Spinal cord (tissue), 10 donors: Measurements from ENCODE around the gene GNAZ. TPM values are rescaled to one million over a fixed set of nuclear protein-coding genes. Genes with fewer than 3 reads are reported as not detected.

Source experiments
- DNase-seq, 6 donors: peaks; one replicate each; pipeline versions ENCODE4 v3.0.0 to v3.0.0-alpha.2; 2013 to 2015; ENCODE audit warnings: low spot score in 6 of 6, low read depth in 4 of 6
- H3K27ac ChIP-seq: one replicate; pipeline ENCODE4 v1.5.1; 2013; ENCODE audit warnings: low read depth, low read length, control low read depth
- H3K27me3 ChIP-seq: one replicate; pipeline ENCODE4 v1.6.1; 2013; ENCODE audit warnings: low read length; ENCODE audit not compliant: control insufficient read depth, insufficient read depth
- H3K36me3 ChIP-seq: one replicate; pipeline ENCODE4 v1.6.1; 2013; ENCODE audit warnings: low read length; ENCODE audit not compliant: control insufficient read depth, insufficient read depth
- H3K4me1 ChIP-seq: one replicate; pipeline ENCODE4 v1.6.1; 2013; ENCODE audit warnings: low read length; ENCODE audit not compliant: control insufficient read depth, insufficient read depth
- H3K4me3 ChIP-seq: one replicate; pipeline ENCODE4 v1.5.1; 2013; ENCODE audit warnings: low read depth, low read length, control low read depth
- H3K9me3 ChIP-seq: one replicate; pipeline ENCODE4 v1.6.1; 2013; ENCODE audit warnings: low read length; ENCODE audit not compliant: control insufficient read depth, insufficient read depth
- WGBS: methylation state at CpG from one replicate; pipeline ENCODE4 v1.1.5; 2013; ENCODE audit warnings: missing lambda C conversion rate; ENCODE audit not compliant: insufficient coverage; 5-methylcytosine and 5-hydroxymethylcytosine counted together
- polyA plus RNA-seq, 2 donors: library from polyadenylated mRNA; unstranded; fragments of 120-200 nt; gene quantifications; one replicate each; pipeline ENCODE4 v1.2.1, GENCODE V29; 2013; ENCODE audit not compliant: insufficient read length in 2 of 2
- total RNA-seq, 2 donors: library from RNA; depleted of rRNA in 1 of 2; stranded (reverse); fragments of 120-200 nt in 1 of 2; fragments of >200 nt in 1 of 2; gene quantifications; one replicate each; pipeline versions ENCODE4 v1.2.3 to v1.2.4, GENCODE V29; 2013 to 2014
- donor health status: healthy.

Gene GNAZ
- total and polyA plus RNA-seq, 4 donors, result 33.3 to 77.9 (median 59.0) TPM

DNA sequence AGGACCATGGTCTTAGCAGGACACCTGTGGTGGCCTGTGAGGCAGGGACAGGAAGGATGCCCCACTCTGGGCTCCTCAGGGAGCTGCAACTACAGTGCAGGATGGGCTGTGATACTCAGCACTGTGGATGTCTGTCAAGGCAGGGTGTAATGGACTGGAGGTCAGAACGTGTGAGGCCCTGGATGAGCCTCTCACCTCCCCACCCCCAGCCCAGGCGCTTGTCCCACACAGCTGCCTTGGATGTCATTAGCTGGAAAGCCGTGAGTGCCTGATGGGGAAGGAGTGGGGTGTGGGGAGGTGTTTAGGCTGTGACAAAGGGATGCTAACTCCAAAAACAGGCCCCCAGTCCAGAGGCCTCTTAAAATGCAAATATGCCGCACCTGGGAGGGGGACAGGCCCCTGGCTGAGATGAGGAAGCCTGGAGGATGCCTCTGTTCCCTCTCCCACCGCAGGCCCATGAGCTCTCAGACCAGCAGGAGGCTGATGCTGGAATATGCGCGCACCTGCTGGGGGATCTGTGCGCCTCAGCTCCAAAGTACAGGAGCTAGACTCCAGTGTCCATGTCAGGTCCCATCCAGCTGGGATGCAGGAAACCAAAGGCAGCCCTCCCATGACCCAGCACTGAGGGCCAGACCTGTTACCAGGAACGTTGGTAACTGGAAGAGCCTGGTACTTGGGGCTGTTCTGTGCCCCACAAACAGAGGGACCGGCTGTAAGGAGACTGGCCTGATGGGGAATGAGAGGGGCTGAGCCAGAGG lies 46.4 kb downstream of the GNAZ start:
- H3K27ac ChIP-seq, result no peak overlapping the region
- no peak overlapping the region for H3K4me3 ChIP-seq
- DNase-seq, result no peak
- no peaks in the 10 kb centered on the region for H3K27me3 ChIP-seq
- 66% methylated on average over 7 of the region's 10 CpGs for WGBS
- H3K36me3 ChIP-seq, result peaks cover 79% of the 10 kb centered on the region
- H3K4me1 ChIP-seq, result peaks cover 70% of the 10 kb centered on the region
- H3K9me3 ChIP-seq, result no peaks in the 10 kb centered on the region

DNA sequence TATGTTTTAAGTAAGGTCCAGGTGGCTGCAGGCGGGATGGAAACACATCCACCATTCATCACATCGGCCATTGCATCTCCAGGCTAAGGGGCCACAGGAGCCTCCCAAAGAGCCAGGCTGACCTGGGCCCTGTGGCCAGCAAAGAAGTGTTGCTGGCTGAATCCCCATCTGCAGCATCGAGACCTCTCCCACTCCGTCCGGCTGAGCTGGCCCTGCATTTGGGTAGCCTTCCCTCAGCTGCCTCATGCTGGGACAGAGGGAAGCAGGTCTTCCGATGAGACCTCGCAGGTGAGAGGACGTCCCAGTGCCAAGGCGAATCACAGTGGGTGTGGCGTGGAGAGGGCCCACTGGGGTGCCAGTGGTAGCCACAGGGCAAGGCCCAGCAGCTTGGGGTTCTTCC lies 47.0 kb downstream of the GNAZ start:
- H3K9me3 ChIP-seq, result no peaks in the 10 kb centered on the region
- H3K27ac ChIP-seq, result no peak overlapping the region
- DNase-seq, result no peak
- H3K4me1 ChIP-seq, result peaks cover 66% of the 10 kb centered on the region
- no peak overlapping the region for H3K4me3 ChIP-seq
- WGBS, result 96% methylated on average over 10 of the region's 10 CpGs
- H3K36me3 ChIP-seq, result peaks cover 75% of the 10 kb centered on the region
- no peaks in the 10 kb centered on the region for H3K27me3 ChIP-seq

DNA sequence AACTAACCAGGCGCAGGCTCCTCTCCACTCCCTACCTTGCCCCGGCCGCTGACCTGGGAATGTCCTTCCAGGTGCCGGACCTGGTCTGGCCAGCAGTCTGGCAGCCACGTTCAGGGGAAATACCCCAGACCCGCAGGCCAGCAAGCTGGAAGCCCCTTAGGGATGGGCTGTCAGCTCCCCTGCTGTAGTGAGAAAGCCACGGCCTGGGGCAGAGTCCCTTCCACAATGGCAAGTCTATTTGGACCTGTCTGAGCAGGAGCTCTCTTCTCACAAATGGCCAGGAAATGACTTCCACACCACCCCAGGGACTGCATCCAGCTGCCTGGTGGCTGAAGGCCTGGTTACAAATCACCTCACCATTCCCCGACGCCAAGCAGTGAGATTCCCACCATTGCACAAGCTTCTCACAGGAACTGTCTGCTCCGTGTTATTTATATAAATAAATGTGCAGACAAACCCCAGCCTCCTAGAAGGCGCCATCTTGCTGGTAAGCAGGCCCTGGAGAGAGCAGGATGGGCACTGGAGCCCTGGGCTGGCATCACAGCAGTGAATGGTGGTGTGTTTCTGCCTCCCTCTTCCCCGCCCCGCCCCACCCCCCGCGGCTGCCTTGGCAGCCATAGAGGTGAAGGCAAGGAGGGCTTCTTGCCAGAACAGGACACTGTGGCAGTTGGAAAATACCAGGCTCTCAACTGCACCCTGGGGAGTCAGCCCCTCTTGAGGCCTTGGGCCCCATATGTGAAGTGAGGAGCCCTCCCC lies 47.8 kb downstream of the GNAZ start:
- Histone ChIP-seq H3K36me3 (peaks cover 75% of the 10 kb centered on the region), H3K27ac (no peak overlapping the region), H3K27me3 (no peaks in the 10 kb centered on the region), H3K4me1 (peaks cover 61% of the 10 kb centered on the region), H3K9me3 (no peaks in the 10 kb centered on the region), H3K4me3 (no peak overlapping the region)
- DNase-seq, result peak in 1 of 6 donors; percentile 54
- 67% methylated on average over 8 of the region's 15 CpGs for WGBS

DNA sequence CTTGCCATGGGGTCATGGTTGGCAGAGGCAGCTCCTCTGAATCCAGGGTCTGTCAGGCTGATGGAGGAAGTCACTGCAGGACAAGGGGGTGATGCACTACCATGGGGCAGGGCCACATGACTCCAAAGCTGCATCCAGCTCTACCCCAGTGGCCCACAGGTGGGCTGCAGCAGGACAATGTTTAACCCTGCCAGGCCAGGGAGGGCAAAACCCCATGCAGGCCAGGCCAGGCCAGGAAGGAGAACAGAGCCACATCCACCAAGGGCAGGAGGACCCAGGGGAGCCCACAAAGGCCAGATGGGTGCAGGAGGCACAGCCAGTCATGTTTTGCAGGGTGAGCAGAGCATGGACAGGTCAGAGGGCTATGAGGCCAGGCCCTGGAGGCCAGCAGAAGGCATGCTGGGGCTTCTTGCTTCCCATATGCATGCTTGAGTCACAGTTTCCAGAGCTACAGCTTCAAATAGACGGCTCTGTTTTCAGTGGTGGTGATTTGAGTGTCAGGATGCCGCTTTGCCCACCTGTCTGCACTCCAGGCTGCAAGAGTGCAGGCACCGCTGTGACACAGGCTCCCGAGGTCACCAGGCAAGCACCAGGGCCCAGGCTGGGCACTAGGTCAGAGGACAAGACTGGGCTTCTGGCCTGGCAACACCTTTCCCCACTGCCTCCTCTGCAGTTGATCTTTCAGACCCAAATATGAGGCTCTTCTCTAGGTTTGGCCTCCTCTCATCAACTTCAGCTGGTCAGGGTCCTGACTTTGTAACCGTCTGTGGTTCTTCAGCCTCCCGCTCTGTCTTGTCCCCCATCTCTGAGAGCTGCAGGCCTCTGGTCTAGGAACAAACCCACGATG lies 48.6 kb downstream of the GNAZ start:
- no peak overlapping the region for H3K4me3 ChIP-seq
- no peaks in the 10 kb centered on the region for H3K9me3 ChIP-seq
- H3K36me3 ChIP-seq, result peaks cover 77% of the 10 kb centered on the region
- DNase-seq, result no peak
- 91% methylated on average over 7 of the region's 7 CpGs for WGBS
- no peaks in the 10 kb centered on the region for H3K27me3 ChIP-seq
- H3K4me1 ChIP-seq, result peaks cover 53% of the 10 kb centered on the region
- no peak overlapping the region for H3K27ac ChIP-seq

DNA sequence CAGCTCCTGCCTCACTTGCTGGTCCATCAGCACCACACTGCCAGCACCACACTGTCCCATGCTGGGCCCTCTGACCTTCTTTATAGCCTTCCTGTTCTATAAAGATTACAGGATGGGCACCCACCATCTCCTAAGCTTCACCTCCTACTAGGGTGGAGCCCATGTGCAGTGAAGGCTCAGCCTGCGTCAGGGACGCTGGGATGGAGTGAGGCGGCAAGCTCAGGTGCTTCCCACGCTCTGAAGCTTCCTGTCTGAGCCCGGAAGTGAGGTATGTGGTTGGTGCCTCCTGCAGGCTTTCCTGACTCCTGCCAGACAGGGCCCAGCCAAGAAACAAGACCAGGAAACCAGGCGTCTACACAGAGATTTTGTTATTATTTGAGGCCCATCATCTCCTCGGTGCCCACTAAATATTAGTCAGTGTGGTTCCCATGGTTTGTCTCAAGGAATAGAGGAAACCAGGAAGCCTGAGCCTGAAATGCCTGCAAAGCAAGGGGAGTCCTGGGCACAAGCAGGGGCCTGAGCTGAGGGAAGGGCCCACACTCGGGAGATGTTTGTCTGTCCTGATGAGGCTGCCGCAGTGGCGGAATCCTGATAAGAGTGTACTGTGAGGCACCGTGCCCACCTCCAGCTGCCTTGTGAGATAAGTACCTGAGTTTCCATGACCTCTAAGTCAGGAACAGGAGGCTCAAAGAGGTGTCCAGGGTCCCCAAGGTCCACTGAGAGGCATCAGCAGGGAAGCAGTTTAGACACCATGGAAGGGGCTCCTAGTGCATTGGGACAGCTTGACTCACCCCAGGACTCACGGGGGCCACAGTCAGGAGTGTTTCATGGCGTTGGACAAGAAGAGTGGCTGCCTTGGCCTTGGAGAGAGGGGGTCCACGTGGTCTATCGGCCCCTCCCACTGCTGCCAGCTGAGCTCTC lies 49.4 kb downstream of the GNAZ start:
- peaks cover 49% of the 10 kb centered on the region for H3K4me1 ChIP-seq
- no peak overlapping the region for H3K27ac ChIP-seq
- no peak for DNase-seq
- no peak overlapping the region for H3K4me3 ChIP-seq
- WGBS, result 89% methylated on average over 13 of the region's 15 CpGs
- no peaks in the 10 kb centered on the region for H3K9me3 ChIP-seq
- H3K27me3 ChIP-seq, result no peaks in the 10 kb centered on the region
- H3K36me3 ChIP-seq, result peaks cover 73% of the 10 kb centered on the region

DNA sequence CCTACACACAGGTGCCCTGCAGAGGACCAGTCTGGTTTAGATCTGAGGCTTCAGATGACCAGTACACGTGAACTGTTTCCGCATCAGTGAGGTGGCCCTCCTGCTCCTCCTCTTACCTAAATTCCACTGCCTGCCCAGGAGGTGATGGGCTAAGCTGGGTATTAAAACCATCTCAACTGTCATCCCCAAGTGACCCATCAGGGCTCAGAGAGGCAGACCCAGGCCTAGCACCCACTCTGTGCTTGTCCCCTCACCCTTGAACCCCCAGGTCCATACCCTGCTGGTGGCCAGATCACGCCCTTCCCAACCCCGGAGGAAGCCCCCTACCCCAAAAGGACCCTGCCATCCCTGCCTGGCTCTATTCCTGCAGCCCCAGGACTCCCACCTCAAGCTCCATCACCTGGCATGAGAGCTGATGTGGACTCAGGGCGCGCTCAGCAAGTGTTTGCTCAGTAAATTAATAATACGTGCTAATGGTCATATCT lies 50.1 kb downstream of the GNAZ start:
- Histone ChIP-seq H3K27ac (no peak overlapping the region), H3K36me3 (peaks cover 73% of the 10 kb centered on the region), H3K4me3 (no peak overlapping the region), H3K27me3 (no peaks in the 10 kb centered on the region), H3K9me3 (no peaks in the 10 kb centered on the region), H3K4me1 (peaks cover 45% of the 10 kb centered on the region)
- no peak for DNase-seq
- WGBS, result 100% methylated on average over 4 of the region's 7 CpGs

DNA sequence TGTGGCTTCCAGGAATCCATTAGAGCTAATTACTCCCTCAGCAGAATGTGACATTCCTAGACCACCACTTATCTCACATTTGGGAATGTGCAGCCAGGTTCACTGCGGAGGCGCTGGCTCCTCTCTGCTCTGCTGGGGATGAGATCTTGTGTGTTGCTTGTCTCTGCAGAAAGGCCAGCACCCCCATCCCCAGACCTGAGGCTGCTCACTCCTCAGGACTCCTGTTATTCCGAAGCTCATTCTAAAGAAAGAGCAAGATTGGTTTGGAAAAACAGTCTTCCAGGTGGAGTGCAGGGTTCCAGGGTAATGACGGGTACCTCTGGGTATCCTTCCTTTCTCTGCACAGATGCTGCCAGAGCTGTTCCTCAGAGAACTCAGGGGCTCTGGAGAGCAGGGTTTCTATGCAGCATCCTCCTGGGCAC lies 50.7 kb downstream of the GNAZ start:
- Histone ChIP-seq H3K27ac (no peak overlapping the region), H3K4me1 (peaks cover 39% of the 10 kb centered on the region), H3K36me3 (peaks cover 72% of the 10 kb centered on the region), H3K27me3 (no peaks in the 10 kb centered on the region), H3K9me3 (no peaks in the 10 kb centered on the region), H3K4me3 (no peak overlapping the region)
- DNase-seq, result peak in 1 of 6 donors; percentile 28
- WGBS, result 92% methylated on average over 1 of the region's 4 CpGs

DNA sequence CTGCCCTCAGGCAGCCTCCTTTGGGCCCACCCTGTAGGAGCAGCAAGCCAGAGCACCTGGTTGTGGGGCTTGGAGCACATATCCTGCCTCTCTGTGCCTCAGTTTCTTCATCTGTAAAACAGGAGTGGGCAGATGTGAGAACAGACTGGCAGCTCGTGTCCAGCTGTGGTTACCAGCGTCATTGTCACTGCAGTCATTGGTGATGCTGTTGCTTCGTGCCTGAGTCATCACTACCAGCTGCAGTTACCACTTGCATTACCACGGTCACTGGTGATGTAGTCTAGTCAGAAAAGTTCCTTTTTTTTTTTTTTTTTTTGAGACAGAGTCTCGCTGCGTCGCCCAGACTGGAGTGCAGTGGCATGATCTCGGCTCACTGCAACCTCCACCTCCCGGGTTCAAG lies 51.1 kb downstream of the GNAZ start:
- Histone ChIP-seq H3K4me3 (no peak overlapping the region), H3K9me3 (no peaks in the 10 kb centered on the region), H3K36me3 (peaks cover 72% of the 10 kb centered on the region), H3K4me1 (peaks cover 35% of the 10 kb centered on the region), H3K27ac (no peak overlapping the region), H3K27me3 (no peaks in the 10 kb centered on the region)
- no peak for DNase-seq
- 90% methylated on average over 4 of the region's 9 CpGs for WGBS
